ENCODE results near the gene CXCR6. TPM values are rescaled to one million over a fixed set of nuclear protein-coding genes. Genes with fewer than 3 reads are reported as not detected.

The CXCR6 gene
- polyA plus RNA-seq, 1 of the 3 experiments (the other 2 are of a cell fraction), result not detected

- TF ChIP-seq FOXM1 (IDR thresholded peaks at IDR 0.05; ENCODE audit: low read depth), result no peak
- no peak for TF ChIP-seq SMC3 (IDR thresholded peaks at IDR 0.05; ENCODE audit: low read depth, low read length)
- TF ChIP-seq TAF1 (IDR thresholded peaks at IDR 0.05; ENCODE audit: borderline replicate concordance, low read depth, low read length), result no peak
- TF ChIP-seq CTCF (IDR thresholded peaks at IDR 0.05), result no peak
- no peak for TF ChIP-seq EP300 (IDR thresholded peaks at IDR 0.05; ENCODE audit: borderline replicate concordance in 1 of 2, low read depth in 1 of 2, low read length in 1 of 2)
- no peak for TF ChIP-seq TCF12 (IDR thresholded peaks at IDR 0.05)
- no peak for TF ChIP-seq POLR2AphosphoS5 (IDR thresholded peaks at IDR 0.05; ENCODE audit: low read depth, low read length)
- TF ChIP-seq ZBTB33 (IDR thresholded peaks at IDR 0.05; ENCODE audit: borderline replicate concordance, low read depth), result no peak
- no peak for TF ChIP-seq ELF1 (IDR thresholded peaks at IDR 0.05)
- TF ChIP-seq, protein P1, sequence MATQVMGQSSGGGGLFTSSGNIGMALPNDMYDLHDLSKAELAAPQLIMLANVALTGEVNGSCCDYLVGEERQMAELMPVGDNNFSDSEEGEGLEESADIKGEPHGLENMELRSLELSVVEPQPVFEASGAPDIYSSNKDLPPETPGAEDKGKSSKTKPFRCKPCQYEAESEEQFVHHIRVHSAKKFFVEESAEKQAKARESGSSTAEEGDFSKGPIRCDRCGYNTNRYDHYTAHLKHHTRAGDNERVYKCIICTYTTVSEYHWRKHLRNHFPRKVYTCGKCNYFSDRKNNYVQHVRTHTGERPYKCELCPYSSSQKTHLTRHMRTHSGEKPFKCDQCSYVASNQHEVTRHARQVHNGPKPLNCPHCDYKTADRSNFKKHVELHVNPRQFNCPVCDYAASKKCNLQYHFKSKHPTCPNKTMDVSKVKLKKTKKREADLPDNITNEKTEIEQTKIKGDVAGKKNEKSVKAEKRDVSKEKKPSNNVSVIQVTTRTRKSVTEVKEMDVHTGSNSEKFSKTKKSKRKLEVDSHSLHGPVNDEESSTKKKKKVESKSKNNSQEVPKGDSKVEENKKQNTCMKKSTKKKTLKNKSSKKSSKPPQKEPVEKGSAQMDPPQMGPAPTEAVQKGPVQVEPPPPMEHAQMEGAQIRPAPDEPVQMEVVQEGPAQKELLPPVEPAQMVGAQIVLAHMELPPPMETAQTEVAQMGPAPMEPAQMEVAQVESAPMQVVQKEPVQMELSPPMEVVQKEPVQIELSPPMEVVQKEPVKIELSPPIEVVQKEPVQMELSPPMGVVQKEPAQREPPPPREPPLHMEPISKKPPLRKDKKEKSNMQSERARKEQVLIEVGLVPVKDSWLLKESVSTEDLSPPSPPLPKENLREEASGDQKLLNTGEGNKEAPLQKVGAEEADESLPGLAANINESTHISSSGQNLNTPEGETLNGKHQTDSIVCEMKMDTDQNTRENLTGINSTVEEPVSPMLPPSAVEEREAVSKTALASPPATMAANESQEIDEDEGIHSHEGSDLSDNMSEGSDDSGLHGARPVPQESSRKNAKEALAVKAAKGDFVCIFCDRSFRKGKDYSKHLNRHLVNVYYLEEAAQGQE (IDR thresholded peaks at IDR 0.05; ENCODE audit: low read depth, low read length), result no peak
- TF ChIP-seq RXRA (IDR thresholded peaks at IDR 0.05; ENCODE audit: borderline replicate concordance, low read depth), result no peak
- Histone ChIP-seq H3K4me2 (no peak overlapping the region), H3F3A (replicated peaks; ENCODE audit: insufficient read depth) (peaks cover 6% of the 10 kb centered on the region), H4K20me1 (ENCODE audit: insufficient read depth) (no peaks in the 10 kb centered on the region), H3K9me3 (no peaks in the 10 kb centered on the region), H3K9ac (no peak overlapping the region), H3K4me1 (ENCODE audit: control insufficient read depth in 1 of 2, insufficient read depth in 2 of 2, low read depth in 1 of 2, low read length in 1 of 2) (no peaks in the 10 kb centered on the region; a peak in 2 of 4 replicates), H3K79me2 (ENCODE audit: insufficient read depth) (no peaks in the 10 kb centered on the region), H2AFZ (ENCODE audit: low read depth) (no peak overlapping the region), H3K9me2 (no peaks in the 10 kb centered on the region), H3K27me3 (ENCODE audit: insufficient read depth) (no peaks in the 10 kb centered on the region), H3K36me3 (replicated peaks in 1 of 2; ENCODE audit: control insufficient read depth in 1 of 2, insufficient read depth in 2 of 2, low read length in 1 of 2) (peaks cover 9 to 62% of the 10 kb centered on the region in 2 experiments), H3K27ac (ENCODE audit: low read depth in 2 of 2, low read length in 1 of 2) (no peak overlapping the region), H3K4me3 (ENCODE audit: low read depth in 2 of 2, low read length in 1 of 2) (no peak overlapping the region)
- no peak for DNase-seq
- POLR2A ChIA-PET, result no interaction called here
- WGBS (ENCODE audit: low lambda C conversion rate), result 90% methylated on average over 8 of the region's 8 CpGs
- CTCF ChIA-PET, result interaction anchor here (1.3 to 8.4 kb wide), 3 partner anchors 30 to 410 kb away, joined by 3 to 60 read pairs (median 23); no protein-coding TSS in a partner anchor
Observed at GRCh38 chr3:45967724-45968123, 24.5 kb downstream of the CXCR6 start.

All from SK-N-SH (cell line).